GM12864 (cell line): ENCODE measurements around the gene ARNT2.

Source experiments
- DNase-seq: peaks from one replicate; pipeline ENCODE4 v3.0.0-alpha.2; 2011; ENCODE audit warnings: low read depth
- H3K4me3 ChIP-seq: 2 replicates; pipeline ENCODE4 v1.5.1; 2011; ENCODE audit warnings: mild to moderate bottlenecking, low read depth, low read length, control low read depth
- TF ChIP-seq, protein P1 (sequence below): IDR thresholded peaks from 2 replicates; pipeline ENCODE4 v1.5.1; 2011; ENCODE audit warnings: low read depth, mild to moderate bottlenecking, moderate library complexity, low read length, control low read depth, inconsistent platforms; ENCODE audit errors: missing control alignments

Gene ARNT2

DNA sequence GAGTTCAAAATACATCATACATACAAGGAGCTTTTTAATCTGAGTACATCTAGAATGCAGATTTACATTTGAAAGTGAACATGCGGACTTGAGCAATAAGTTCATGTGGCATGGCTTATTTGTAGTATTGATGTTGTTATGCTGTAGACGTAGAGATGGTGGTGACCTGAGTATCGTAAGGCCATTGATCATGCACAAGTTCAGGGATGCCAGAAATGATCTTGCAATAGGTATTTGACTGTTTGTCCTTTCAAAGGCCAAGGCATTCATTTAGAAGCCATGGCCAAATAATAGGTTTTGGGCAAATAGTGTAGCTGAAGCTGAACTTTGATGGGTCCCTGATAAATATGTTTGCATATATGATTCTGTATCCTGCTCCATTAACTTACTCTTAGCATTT is 35.0 kb downstream of the ARNT2 start:
- no peak overlapping the region for H3K4me3 ChIP-seq
- TF ChIP-seq, protein P1, sequence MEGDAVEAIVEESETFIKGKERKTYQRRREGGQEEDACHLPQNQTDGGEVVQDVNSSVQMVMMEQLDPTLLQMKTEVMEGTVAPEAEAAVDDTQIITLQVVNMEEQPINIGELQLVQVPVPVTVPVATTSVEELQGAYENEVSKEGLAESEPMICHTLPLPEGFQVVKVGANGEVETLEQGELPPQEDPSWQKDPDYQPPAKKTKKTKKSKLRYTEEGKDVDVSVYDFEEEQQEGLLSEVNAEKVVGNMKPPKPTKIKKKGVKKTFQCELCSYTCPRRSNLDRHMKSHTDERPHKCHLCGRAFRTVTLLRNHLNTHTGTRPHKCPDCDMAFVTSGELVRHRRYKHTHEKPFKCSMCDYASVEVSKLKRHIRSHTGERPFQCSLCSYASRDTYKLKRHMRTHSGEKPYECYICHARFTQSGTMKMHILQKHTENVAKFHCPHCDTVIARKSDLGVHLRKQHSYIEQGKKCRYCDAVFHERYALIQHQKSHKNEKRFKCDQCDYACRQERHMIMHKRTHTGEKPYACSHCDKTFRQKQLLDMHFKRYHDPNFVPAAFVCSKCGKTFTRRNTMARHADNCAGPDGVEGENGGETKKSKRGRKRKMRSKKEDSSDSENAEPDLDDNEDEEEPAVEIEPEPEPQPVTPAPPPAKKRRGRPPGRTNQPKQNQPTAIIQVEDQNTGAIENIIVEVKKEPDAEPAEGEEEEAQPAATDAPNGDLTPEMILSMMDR = no peak
- DNase-seq = no peak

DNA sequence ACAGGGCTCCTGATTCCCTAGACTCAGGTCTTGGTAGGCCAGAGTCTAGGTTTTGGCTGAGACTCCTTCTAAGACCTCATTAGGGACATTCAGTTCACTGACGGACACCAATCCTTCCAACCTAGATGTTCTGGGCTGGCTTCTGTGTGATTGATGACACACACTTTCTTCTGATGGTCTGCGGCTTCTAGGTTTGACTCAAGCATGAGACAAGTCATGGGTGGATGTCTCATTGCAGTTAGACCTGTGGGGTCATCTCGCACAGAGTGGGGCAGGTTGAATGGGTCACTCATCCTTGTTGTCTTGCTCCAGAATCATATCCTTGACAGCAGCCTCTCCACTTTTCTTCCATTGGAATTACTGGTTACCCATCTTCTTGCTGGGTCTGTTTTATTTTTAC is 35.8 kb downstream of the ARNT2 start:
- H3K4me3 ChIP-seq = no peak overlapping the region
- no peak for DNase-seq
- TF ChIP-seq, protein P1 = no peak

GRCh38 chr15:80441041-80441440 is 36.9 kb downstream of the ARNT2 start:
- DNase-seq = no peak
- H3K4me3 ChIP-seq = no peak overlapping the region
- TF ChIP-seq, protein P1 = no peak

GRCh38 chr15:80441714-80442113 is 37.5 kb downstream of the ARNT2 start:
- TF ChIP-seq, protein P1 = no peak
- H3K4me3 ChIP-seq = no peak overlapping the region
- no peak for DNase-seq

DNA sequence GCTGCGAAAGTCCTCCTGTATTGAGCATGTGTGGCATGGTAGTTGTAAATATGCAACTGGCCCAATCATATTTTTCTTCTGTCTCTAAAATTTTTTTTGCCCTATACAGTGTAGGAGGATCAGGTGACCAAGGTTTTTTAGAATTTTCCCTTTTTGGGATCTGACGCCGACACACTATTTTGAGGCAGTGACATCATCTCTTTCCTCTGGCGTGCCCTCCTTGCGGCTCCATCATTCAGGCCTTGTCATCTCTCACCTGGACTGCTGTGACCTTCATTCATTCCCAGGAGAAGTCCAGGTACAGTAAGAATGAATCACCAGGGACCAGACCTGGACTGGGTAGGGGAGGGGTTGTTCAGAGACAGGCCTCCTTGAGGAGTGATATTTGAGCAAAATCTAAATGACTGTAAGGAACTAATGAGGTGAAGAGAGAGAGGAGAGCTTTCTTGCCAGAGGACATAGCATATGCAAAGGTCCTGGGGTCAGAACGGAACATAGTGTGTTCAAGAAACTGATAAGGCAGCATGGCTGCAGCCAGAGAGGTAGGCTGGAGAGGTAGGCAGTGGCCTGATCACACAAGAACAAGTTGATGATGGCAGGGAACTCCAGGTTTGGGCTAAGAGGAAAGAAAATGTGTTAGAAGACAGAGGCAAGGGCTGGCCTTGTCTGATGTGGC is 38.7 kb downstream of the ARNT2 start:
- TF ChIP-seq, protein P1 = no peak
- no peak overlapping the region for H3K4me3 ChIP-seq

GRCh38 chr15:80444680-80445251 is 40.6 kb downstream of the ARNT2 start:
- H3K4me3 ChIP-seq = no peak overlapping the region
- TF ChIP-seq, protein P1 = no peak
- no peak for DNase-seq

More for the DNA sequence above, 38.7 kb downstream of the ARNT2 start:
- no peak for DNase-seq

GRCh38 chr15:80445300-80446041 is 41.3 kb downstream of the ARNT2 start:
- H3K4me3 ChIP-seq = no peak overlapping the region
- DNase-seq = no peak
- TF ChIP-seq, protein P1 = no peak
